Keratinocyte (primary cell): ENCODE data around the gene RALGAPA2.

Experiments
- EZH2 ChIP-seq: IDR thresholded peaks from one replicate; pipeline ENCODE4 v1.6.1; 2012; ENCODE audit warnings: inconsistent platforms, mild to moderate bottlenecking, low read length, moderate library complexity
- TF ChIP-seq, protein P1 (sequence below), 3 experiments: IDR thresholded peaks in 1 of 3; conservative IDR thresholded peaks in 1 of 3; optimal IDR thresholded peaks in 1 of 3; 2 replicates in 2 of 3; 3 replicates in 1 of 3; pipeline versions ENCODE3 to v1.5.1; 2011; ENCODE audit warnings: low read length in 3 of 3, mild to moderate bottlenecking in 3 of 3, moderate library complexity in 2 of 3, control low read depth in 1 of 3, inconsistent platforms in 1 of 3; ENCODE audit not compliant: insufficient read depth in 2 of 3; ENCODE audit errors: extremely low read depth in 1 of 3

DNA sequence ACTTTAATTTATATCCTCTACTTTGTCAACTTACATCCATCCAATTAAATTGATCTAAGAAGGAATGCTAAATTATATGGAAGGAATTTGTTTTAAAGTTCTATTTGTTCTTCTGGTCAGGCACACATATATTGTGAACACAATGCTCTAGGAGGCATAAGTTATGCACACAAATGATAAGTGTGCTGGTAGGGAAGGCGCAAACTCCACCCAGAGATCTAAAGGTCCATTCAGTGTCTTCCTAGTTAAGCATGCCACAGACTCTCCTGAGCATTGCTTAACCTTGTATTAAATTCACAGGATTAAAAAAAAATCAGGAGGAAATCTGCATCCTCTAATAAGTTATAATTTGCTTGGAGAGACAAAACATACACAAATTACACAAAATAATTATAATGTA lies 127.3 kb downstream of the RALGAPA2 start:
- TF ChIP-seq EZH2: no peak
- TF ChIP-seq, protein P1, sequence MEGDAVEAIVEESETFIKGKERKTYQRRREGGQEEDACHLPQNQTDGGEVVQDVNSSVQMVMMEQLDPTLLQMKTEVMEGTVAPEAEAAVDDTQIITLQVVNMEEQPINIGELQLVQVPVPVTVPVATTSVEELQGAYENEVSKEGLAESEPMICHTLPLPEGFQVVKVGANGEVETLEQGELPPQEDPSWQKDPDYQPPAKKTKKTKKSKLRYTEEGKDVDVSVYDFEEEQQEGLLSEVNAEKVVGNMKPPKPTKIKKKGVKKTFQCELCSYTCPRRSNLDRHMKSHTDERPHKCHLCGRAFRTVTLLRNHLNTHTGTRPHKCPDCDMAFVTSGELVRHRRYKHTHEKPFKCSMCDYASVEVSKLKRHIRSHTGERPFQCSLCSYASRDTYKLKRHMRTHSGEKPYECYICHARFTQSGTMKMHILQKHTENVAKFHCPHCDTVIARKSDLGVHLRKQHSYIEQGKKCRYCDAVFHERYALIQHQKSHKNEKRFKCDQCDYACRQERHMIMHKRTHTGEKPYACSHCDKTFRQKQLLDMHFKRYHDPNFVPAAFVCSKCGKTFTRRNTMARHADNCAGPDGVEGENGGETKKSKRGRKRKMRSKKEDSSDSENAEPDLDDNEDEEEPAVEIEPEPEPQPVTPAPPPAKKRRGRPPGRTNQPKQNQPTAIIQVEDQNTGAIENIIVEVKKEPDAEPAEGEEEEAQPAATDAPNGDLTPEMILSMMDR (optimal IDR thresholded peaks at IDR 0.05 in 1 of 3, IDR thresholded peaks at IDR 0.05 in 1 of 3, conservative IDR thresholded peaks at IDR 0.05 in 1 of 3; ENCODE audit: extremely low read depth in 1 of 3, insufficient read depth in 2 of 3, low read length in 3 of 3): no peak
